Breast epithelium (tissue), 3 donors: ENCODE measurements around the gene SDK1.

Experiments
- POLR2A ChIP-seq: fragments of 450-650 bp; IDR thresholded peaks from one replicate; pipeline ENCODE4 v1.6.1; 2016; ENCODE audit warnings: antibody characterized with exemption, mild to moderate bottlenecking, moderate library complexity
- POLR2AphosphoS5 ChIP-seq, 3 donors: sonication (generic); formaldehyde crosslinking; IDR thresholded peaks; one replicate each; pipeline ENCODE4 v1.6.1; 2017; ENCODE audit warnings: antibody characterized with exemption in 3 of 3
- TF ChIP-seq, protein P1 (sequence below), 3 donors: fragments of 450-650 bp; IDR thresholded peaks; one replicate each; pipeline ENCODE4 v1.5.1; 2016 to 2017; ENCODE audit warnings: antibody characterized with exemption in 3 of 3, mild to moderate bottlenecking in 3 of 3, moderate library complexity in 3 of 3

DNA sequence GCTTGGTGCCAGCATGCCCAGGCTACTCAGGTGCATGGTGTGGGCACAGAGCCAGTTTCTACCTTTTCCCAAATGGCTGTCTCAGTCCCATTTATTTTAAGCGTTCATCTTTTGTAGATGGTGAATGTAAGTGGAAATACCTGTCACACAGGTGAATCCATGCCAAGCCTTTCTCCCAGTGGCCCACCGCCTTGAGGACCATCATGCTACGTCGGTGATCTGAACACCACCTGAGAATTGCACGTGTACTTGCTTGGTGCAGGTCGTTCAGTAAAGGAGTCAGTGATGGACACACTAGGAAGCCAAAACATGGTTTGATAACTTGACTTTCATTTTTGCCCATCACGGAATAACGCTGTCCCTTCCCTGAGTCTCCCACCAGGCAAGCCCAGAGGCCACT is 714.3 kb downstream of the SDK1 start:
- TF ChIP-seq, protein P1, sequence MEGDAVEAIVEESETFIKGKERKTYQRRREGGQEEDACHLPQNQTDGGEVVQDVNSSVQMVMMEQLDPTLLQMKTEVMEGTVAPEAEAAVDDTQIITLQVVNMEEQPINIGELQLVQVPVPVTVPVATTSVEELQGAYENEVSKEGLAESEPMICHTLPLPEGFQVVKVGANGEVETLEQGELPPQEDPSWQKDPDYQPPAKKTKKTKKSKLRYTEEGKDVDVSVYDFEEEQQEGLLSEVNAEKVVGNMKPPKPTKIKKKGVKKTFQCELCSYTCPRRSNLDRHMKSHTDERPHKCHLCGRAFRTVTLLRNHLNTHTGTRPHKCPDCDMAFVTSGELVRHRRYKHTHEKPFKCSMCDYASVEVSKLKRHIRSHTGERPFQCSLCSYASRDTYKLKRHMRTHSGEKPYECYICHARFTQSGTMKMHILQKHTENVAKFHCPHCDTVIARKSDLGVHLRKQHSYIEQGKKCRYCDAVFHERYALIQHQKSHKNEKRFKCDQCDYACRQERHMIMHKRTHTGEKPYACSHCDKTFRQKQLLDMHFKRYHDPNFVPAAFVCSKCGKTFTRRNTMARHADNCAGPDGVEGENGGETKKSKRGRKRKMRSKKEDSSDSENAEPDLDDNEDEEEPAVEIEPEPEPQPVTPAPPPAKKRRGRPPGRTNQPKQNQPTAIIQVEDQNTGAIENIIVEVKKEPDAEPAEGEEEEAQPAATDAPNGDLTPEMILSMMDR (IDR thresholded peaks at IDR 0.05) = no peak
- TF ChIP-seq POLR2A = no peak
- TF ChIP-seq POLR2AphosphoS5 (IDR thresholded peaks at IDR 0.05) = no peak
